ENCODE data around the gene RIMOC1. TPM values are rescaled to one million over a fixed set of nuclear protein-coding genes. Genes with fewer than 3 reads are reported as not detected.

Gene RIMOC1
- total RNA-seq, 1 experiment from 2014 or later = 30.5 TPM

DNA sequence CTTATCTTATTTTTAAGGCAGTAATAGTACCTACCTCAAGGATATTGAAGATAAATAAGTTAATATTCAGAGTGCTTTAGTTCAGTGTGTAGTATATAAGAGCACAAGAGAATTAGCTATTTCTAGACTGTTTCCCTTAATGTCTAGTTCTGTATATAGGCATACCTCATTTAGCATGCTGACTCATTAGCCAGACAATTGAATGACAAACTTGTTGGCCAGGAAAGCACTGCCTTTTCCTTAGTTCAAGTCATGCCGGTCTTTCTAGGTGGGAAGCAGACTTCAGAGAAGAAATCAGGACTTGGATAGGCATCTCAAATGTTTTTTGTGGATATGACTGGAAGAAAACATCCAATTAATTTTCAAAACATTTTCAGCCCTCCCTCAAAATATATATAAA is 17.7 kb downstream of the RIMOC1 start:
- ChIA-PET POLR2A (no interaction called here), CTCF (no interaction called here)
- Mint-ChIP-seq H3K4me1 (peaks cover 9% of the 10 kb centered on the region), H3K4me3 (no peak overlapping the region), H3K27ac (no peak overlapping the region), H3K27me3 (ENCODE audit: low read depth) (no peaks in the 10 kb centered on the region), H3K9me3 (no peaks in the 10 kb centered on the region), H3K36me3 (peaks cover 17% of the 10 kb centered on the region)
- ATAC-seq (no peak), DNase-seq (ENCODE audit: low spot score) (no peak)
- no peak for TF ChIP-seq OVOL2 (CRISPR knock-in tag; IDR thresholded peaks at IDR 0.05; ENCODE audit: borderline replicate concordance)
- no peak for TF ChIP-seq NFE2L1 (CRISPR knock-in tag; IDR thresholded peaks at IDR 0.05)
- no peak for TF ChIP-seq NR1H2 (CRISPR knock-in tag; IDR thresholded peaks at IDR 0.05)
- TF ChIP-seq HMGA2 (CRISPR knock-in tag; IDR thresholded peaks at IDR 0.05) = no peak
- TF ChIP-seq MXD4 (CRISPR knock-in tag; IDR thresholded peaks at IDR 0.05; ENCODE audit: borderline replicate concordance) = no peak
- TF ChIP-seq, protein P1, sequence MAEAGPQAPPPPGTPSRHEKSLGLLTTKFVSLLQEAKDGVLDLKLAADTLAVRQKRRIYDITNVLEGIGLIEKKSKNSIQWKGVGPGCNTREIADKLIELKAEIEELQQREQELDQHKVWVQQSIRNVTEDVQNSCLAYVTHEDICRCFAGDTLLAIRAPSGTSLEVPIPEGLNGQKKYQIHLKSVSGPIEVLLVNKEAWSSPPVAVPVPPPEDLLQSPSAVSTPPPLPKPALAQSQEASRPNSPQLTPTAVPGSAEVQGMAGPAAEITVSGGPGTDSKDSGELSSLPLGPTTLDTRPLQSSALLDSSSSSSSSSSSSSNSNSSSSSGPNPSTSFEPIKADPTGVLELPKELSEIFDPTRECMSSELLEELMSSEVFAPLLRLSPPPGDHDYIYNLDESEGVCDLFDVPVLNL (CRISPR knock-in tag; IDR thresholded peaks at IDR 0.05; ENCODE audit: borderline replicate concordance, low read depth) = no peak

DNA sequence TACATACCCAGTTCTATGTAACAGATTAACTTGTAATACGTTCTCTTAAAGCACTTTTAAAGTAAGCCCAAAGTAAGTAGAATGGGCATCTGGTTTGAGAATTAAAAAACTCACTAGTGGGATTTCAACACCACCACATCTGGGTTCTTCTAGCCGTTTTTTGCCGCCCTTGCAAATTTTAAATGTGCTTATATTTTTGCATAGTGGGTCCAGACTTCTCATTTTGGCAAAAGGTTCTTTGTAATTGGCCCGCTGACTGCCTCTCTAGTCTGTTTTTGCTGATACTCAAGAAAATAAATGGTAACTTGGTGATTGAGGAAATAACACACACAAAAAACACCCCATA is 20.4 kb downstream of the RIMOC1 start:
- no peaks in the 10 kb centered on the region for H3K9me3 Mint-ChIP-seq
- ATAC-seq (no peak), DNase-seq (ENCODE audit: low spot score) (no peak)
- peaks cover 9% of the 10 kb centered on the region for H3K4me1 Mint-ChIP-seq
- no peak for TF ChIP-seq USF1 (CRISPR knock-in tag; IDR thresholded peaks at IDR 0.05)
- TF ChIP-seq ZNF423 (CRISPR knock-in tag; IDR thresholded peaks at IDR 0.05) = no peak
- TF ChIP-seq, protein P2, sequence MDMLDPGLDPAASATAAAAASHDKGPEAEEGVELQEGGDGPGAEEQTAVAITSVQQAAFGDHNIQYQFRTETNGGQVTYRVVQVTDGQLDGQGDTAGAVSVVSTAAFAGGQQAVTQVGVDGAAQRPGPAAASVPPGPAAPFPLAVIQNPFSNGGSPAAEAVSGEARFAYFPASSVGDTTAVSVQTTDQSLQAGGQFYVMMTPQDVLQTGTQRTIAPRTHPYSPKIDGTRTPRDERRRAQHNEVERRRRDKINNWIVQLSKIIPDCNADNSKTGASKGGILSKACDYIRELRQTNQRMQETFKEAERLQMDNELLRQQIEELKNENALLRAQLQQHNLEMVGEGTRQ (CRISPR knock-in tag; IDR thresholded peaks at IDR 0.05) = no peak
- TF ChIP-seq FOXK1 (CRISPR knock-in tag; IDR thresholded peaks at IDR 0.05) = no peak
- TF ChIP-seq NFATC4 (CRISPR knock-in tag; IDR thresholded peaks at IDR 0.05) = no peak
- no peak for TF ChIP-seq TCF7 (CRISPR knock-in tag; IDR thresholded peaks at IDR 0.05; ENCODE audit: low read depth)
- TF ChIP-seq GABPB1 (CRISPR knock-in tag; IDR thresholded peaks at IDR 0.05) = no peak
- no peak for TF ChIP-seq ZBTB21 (CRISPR knock-in tag; IDR thresholded peaks at IDR 0.05; ENCODE audit: borderline replicate concordance)
- no peak for TF ChIP-seq ZNF532 (CRISPR knock-in tag; IDR thresholded peaks at IDR 0.05; ENCODE audit: borderline replicate concordance)
- TF ChIP-seq, protein P3, sequence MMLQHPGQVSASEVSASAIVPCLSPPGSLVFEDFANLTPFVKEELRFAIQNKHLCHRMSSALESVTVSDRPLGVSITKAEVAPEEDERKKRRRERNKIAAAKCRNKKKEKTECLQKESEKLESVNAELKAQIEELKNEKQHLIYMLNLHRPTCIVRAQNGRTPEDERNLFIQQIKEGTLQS (CRISPR knock-in tag; conservative IDR thresholded peaks at IDR 0.05) = no peak
- no peak for TF ChIP-seq GTF2I (CRISPR knock-in tag; conservative IDR thresholded peaks at IDR 0.05)
- no peak for TF ChIP-seq E2F1 (CRISPR knock-in tag; IDR thresholded peaks at IDR 0.05)
- no peak for TF ChIP-seq SP1 (CRISPR knock-in tag; conservative IDR thresholded peaks at IDR 0.05)
- TF ChIP-seq ZNF263 (CRISPR knock-in tag; IDR thresholded peaks at IDR 0.05; ENCODE audit: low read depth) = no peak
- TF ChIP-seq, protein P4, sequence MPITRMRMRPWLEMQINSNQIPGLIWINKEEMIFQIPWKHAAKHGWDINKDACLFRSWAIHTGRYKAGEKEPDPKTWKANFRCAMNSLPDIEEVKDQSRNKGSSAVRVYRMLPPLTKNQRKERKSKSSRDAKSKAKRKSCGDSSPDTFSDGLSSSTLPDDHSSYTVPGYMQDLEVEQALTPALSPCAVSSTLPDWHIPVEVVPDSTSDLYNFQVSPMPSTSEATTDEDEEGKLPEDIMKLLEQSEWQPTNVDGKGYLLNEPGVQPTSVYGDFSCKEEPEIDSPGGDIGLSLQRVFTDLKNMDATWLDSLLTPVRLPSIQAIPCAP (CRISPR knock-in tag; IDR thresholded peaks at IDR 0.05) = no peak
- TF ChIP-seq CBFB (CRISPR knock-in tag; IDR thresholded peaks at IDR 0.05; ENCODE audit: low read depth) = no peak
- no peak for TF ChIP-seq ZNF396 (CRISPR knock-in tag; IDR thresholded peaks at IDR 0.05; ENCODE audit: borderline replicate concordance)
- no peak for TF ChIP-seq NFE2L1 (CRISPR knock-in tag; IDR thresholded peaks at IDR 0.05)
- no peak for TF ChIP-seq JUN (CRISPR knock-in tag; IDR thresholded peaks at IDR 0.05)
- CTCF ChIA-PET = interaction anchor here (1.1 kb wide), 1 partner anchor 28 kb away, joined by 3 read pairs; no protein-coding TSS in a partner anchor
- POLR2A ChIA-PET = interaction anchor here (1.0 kb wide), 1 partner anchor 901 kb away, joined by 3 read pairs; no protein-coding TSS in a partner anchor
- H3K27me3 Mint-ChIP-seq (ENCODE audit: low read depth) = no peaks in the 10 kb centered on the region
- H3K27ac Mint-ChIP-seq = no peak overlapping the region
- peak overlapping the region; percentile 77 for H3K4me3 Mint-ChIP-seq
- H3K36me3 Mint-ChIP-seq = no peaks in the 10 kb centered on the region
